Measurements from ENCODE around the gene ERMP1.
"Not testable (repeated sequence)": the region's sequence is repeated elsewhere in the genome, so short reads cannot be mapped to it uniquely, and the experiment has no call there.

The ERMP1 gene

GRCh38 chr9:5787220-5787619, 45.7 kb downstream of the ERMP1 start:
- Histone ChIP-seq H3K36me3 (ENCODE audit: insufficient read depth, low read depth, low read length) (peaks cover 26% of the 10 kb centered on the region), H3K9ac (ENCODE audit: low read depth, low read length) (no peak overlapping the region), H3K4me3 (ENCODE audit: low read length) (no peak overlapping the region), H3K4me1 (ENCODE audit: insufficient read depth, low read length) (peaks cover 5% of the 10 kb centered on the region; the same call in 1 of the 2 replicates), H3K27ac (ENCODE audit: low read length) (no peak overlapping the region), H3K9me3 (ENCODE audit: insufficient read depth, low read depth, low read length) (no peaks in the 10 kb centered on the region), H3K27me3 (ENCODE audit: insufficient read depth, low read length) (no peaks in the 10 kb centered on the region)

- H3K36me3 ChIP-seq (ENCODE audit: insufficient read depth, low read depth, low read length) = peaks cover 24% of the 10 kb centered on the region
- no peak overlapping the region for H3K4me3 ChIP-seq (ENCODE audit: low read length)
These were observed 46.4 kb downstream of the ERMP1 start for GRCh38 chr9:5786370-5787127.

DNA sequence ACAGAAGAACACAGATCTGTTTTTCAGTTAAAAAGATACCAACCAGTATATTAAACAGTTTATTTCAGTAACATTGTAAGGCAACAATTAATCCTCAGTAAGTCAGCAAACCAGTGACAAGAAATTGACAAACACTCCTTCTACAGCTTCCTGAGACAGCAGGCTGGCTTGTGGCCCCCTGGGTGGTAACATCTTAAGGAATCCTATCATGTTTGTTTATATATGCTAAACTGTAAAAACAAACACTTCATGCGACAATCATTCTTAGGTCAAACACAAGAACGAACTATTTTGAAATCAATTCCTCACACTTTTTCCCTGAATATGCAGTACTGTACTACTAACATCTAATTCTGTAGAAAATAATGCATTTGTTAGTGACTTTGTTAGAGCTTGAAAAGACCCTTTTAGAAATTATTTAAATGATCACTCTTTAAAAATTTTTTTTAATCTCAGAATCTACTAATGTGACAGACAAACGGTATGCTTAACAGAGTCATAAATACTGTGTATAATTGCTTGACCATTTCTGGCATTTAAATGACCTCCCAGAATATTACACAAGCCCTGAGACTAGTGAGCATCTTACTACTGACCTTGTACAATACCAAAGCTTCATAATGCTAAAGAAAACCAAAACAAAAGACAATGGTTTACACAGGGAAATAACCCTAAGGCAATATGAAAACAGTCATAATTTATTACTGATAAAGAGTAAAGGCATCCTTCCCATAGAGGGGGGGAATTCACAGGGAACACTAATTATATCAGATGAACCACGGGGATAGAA, 48.2 kb downstream of the ERMP1 start:
- H3K9me3 ChIP-seq (ENCODE audit: insufficient read depth, low read depth, low read length) = peaks cover 7% of the 10 kb centered on the region
- no peaks in the 10 kb centered on the region for H3K27me3 ChIP-seq (ENCODE audit: insufficient read depth, low read length)
- H3K4me3 ChIP-seq (ENCODE audit: low read length) = no peak overlapping the region
- peaks cover 28% of the 10 kb centered on the region for H3K36me3 ChIP-seq (ENCODE audit: insufficient read depth, low read depth, low read length)
- H3K4me1 ChIP-seq (ENCODE audit: insufficient read depth, low read length) = peaks cover 5% of the 10 kb centered on the region; the same call in 1 of the 2 replicates
- H3K27ac ChIP-seq (ENCODE audit: low read length) = no peak overlapping the region
- no peak overlapping the region for H3K9ac ChIP-seq (ENCODE audit: low read depth, low read length)

More at GRCh38 chr9:5786370-5787127, 46.4 kb downstream of the ERMP1 start:
- peaks cover 5% of the 10 kb centered on the region; the same call in 1 of the 2 replicates for H3K4me1 ChIP-seq (ENCODE audit: insufficient read depth, low read length)
- no peaks in the 10 kb centered on the region; the same call in 1 of the 2 replicates for H3K9me3 ChIP-seq (ENCODE audit: insufficient read depth, low read depth, low read length)
- no peaks in the 10 kb centered on the region for H3K27me3 ChIP-seq (ENCODE audit: insufficient read depth, low read length)
- H3K27ac ChIP-seq (ENCODE audit: low read length) = no peak overlapping the region
- no peak overlapping the region for H3K9ac ChIP-seq (ENCODE audit: low read depth, low read length)

- Histone ChIP-seq H3K4me3 (ENCODE audit: low read length) (no peak overlapping the region), H3K9me3 (ENCODE audit: insufficient read depth, low read depth, low read length) (peaks cover 14% of the 10 kb centered on the region), H3K9ac (ENCODE audit: low read depth, low read length) (no peak overlapping the region), H3K27me3 (ENCODE audit: insufficient read depth, low read length) (no peaks in the 10 kb centered on the region), H3K27ac (ENCODE audit: low read length) (no peak overlapping the region), H3K4me1 (ENCODE audit: insufficient read depth, low read length) (peaks cover 5% of the 10 kb centered on the region; the same call in 1 of the 2 replicates), H3K36me3 (ENCODE audit: insufficient read depth, low read depth, low read length) (peaks cover 36% of the 10 kb centered on the region)
These were observed 48.9 kb downstream of the ERMP1 start for GRCh38 chr9:5783982-5784381.

GRCh38 chr9:5783420-5783819, 49.5 kb downstream of the ERMP1 start:
- H3K4me3 ChIP-seq (ENCODE audit: low read length); H3K9ac ChIP-seq (ENCODE audit: low read depth, low read length); H3K27me3 ChIP-seq (ENCODE audit: insufficient read depth, low read length); H3K27ac ChIP-seq (ENCODE audit: low read length); H3K4me1 ChIP-seq (ENCODE audit: insufficient read depth, low read length): not testable (repeated sequence)
- H3K36me3 ChIP-seq (ENCODE audit: insufficient read depth, low read depth, low read length) = peaks cover 41% of the 10 kb centered on the region
- H3K9me3 ChIP-seq (ENCODE audit: insufficient read depth, low read depth, low read length) = peaks cover 19% of the 10 kb centered on the region

GRCh38 chr9:5779705-5780218, 53.2 kb downstream of the ERMP1 start:
- H3K9me3 ChIP-seq (ENCODE audit: insufficient read depth, low read depth, low read length) = peaks cover 26% of the 10 kb centered on the region
- not testable (repeated sequence) for H3K27ac ChIP-seq (ENCODE audit: low read length); H3K4me3 ChIP-seq (ENCODE audit: low read length); H3K9ac ChIP-seq (ENCODE audit: low read depth, low read length); H3K27me3 ChIP-seq (ENCODE audit: insufficient read depth, low read length)
- H3K4me1 ChIP-seq (ENCODE audit: insufficient read depth, low read length) = peaks cover 14% of the 10 kb centered on the region; the same call in 1 of the 2 replicates
- peaks cover 56% of the 10 kb centered on the region for H3K36me3 ChIP-seq (ENCODE audit: insufficient read depth, low read depth, low read length)

DNA sequence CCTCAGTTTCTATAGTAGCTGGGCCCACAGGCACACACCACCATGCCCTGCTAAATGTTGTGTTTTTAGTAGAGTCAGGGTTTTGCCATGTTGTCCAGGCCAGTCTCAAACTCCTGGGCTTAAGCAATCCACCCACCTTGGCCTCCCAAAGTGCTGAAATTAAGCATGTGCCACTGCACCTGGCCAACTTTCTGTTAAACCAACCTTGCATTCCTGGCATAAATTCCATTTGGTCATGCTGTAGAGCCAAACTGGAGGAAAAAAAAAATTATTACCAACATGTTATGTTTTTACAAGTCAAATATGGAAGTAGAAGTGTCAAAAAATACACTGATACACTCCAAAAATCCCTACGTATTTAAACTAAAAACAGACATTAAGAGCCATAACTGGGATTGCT, 54.1 kb downstream of the ERMP1 start:
- H3K4me1 ChIP-seq (ENCODE audit: insufficient read depth, low read length) = peaks cover 9% of the 10 kb centered on the region; the same call in 1 of the 2 replicates
- H3K27ac ChIP-seq (ENCODE audit: low read length) = no peak overlapping the region
- H3K4me3 ChIP-seq (ENCODE audit: low read length) = no peak overlapping the region
- peaks cover 26% of the 10 kb centered on the region for H3K9me3 ChIP-seq (ENCODE audit: insufficient read depth, low read depth, low read length)
- no peak overlapping the region for H3K9ac ChIP-seq (ENCODE audit: low read depth, low read length)
- H3K36me3 ChIP-seq (ENCODE audit: insufficient read depth, low read depth, low read length) = peaks cover 62% of the 10 kb centered on the region
- H3K27me3 ChIP-seq (ENCODE audit: insufficient read depth, low read length) = no peaks in the 10 kb centered on the region

- Histone ChIP-seq H3K9me3 (ENCODE audit: insufficient read depth, low read depth, low read length) (peaks cover 7% of the 10 kb centered on the region), H3K4me3 (ENCODE audit: low read length) (no peak overlapping the region), H3K36me3 (ENCODE audit: insufficient read depth, low read depth, low read length) (peaks cover 83% of the 10 kb centered on the region), H3K27ac (ENCODE audit: low read length) (no peak overlapping the region), H3K9ac (ENCODE audit: low read depth, low read length) (no peak overlapping the region), H3K27me3 (ENCODE audit: insufficient read depth, low read length) (no peaks in the 10 kb centered on the region), H3K4me1 (ENCODE audit: insufficient read depth, low read length) (peaks cover 9% of the 10 kb centered on the region; the same call in 1 of the 2 replicates)
These were observed 59.5 kb downstream of the ERMP1 start for GRCh38 chr9:5773324-5773999.

DNA sequence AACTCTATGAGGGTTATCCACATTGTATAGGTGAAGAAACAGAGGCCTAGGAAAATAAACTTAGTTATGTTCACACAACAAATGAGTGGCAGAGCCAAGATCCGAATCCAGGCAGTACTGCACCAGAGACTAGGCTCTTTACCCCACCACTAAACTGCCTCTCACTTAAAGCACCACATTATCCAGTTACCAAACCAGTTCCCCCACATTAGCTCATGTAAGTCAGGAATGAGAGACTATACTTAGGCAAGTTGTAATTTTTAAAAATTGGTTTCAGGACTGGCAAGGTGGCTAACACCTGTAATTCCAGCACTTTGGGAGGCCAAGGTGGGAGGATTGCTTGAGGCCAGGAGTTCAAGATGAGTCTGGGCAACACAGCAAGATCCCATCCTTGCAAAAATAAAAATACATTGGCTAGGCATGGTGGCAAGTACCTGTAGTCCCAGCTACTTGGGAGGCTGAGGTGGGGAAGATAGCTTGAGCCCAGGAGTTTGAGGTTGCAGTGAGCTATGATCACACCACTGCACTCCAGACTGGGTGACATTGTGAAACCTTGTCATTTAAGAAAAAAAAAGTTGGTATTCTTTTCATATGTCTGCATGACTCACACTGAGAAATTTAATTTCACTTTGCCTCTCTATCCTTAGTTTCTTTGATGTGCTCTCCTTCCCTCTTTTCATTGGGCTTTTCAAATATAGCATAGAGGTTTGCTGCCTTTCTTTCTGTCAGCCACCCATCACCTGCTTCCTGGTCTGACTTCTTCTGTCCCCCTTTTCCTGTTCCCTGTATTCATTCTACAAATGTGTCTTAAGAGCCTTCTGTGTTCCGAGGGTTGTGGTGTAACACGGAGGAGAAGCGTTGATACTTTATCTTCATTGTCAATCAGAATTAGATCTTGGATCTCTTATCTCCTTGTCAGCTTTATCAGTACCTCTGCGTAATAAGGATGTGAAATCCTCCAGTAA, 64.7 kb downstream of the ERMP1 start:
- no peaks in the 10 kb centered on the region for H3K4me1 ChIP-seq (ENCODE audit: insufficient read depth, low read length)
- H3K9ac ChIP-seq (ENCODE audit: low read depth, low read length) = no peak overlapping the region
- H3K27ac ChIP-seq (ENCODE audit: low read length) = no peak overlapping the region
- H3K9me3 ChIP-seq (ENCODE audit: insufficient read depth, low read depth, low read length) = no peaks in the 10 kb centered on the region
- peaks cover 90% of the 10 kb centered on the region for H3K36me3 ChIP-seq (ENCODE audit: insufficient read depth, low read depth, low read length)
- no peaks in the 10 kb centered on the region for H3K27me3 ChIP-seq (ENCODE audit: insufficient read depth, low read length)
- no peak overlapping the region for H3K4me3 ChIP-seq (ENCODE audit: low read length)

DNA sequence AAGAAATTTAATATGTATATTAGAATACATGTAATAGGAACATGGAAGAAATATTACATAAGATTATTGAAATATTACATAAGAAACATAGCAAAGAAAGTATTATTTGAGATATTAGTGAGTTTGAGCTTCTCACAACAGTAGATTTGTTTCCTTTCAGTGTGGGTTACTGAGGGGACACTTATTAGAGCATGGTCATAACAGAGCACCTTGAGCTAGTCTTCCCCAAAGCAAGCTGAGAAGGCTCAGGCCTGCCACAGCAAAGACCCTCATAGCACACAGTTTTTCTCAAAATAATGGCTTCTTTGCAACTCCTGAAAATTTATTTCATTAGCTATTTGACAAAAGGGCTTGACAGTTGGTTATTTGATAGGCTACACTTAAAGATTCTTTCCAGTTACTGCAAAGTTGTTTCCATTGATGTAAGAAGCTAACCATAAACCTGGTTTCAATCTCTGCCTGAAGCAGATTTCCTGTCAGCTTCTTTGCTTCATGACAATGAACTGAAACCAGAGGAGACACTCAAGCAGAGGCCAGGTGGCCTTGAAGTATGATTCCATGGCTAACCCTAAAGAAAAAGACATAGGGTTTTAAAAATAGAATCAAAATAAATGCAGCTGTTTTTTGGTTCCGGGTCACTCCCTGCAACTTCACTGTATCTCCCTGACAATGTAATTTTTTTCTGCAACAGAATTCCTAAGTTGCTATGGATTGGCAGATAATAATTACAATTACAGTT, 68.6 kb downstream of the ERMP1 start:
- Histone ChIP-seq H3K9me3 (ENCODE audit: insufficient read depth, low read depth, low read length) (no peaks in the 10 kb centered on the region), H3K27me3 (ENCODE audit: insufficient read depth, low read length) (no peaks in the 10 kb centered on the region), H3K9ac (ENCODE audit: low read depth, low read length) (no peak overlapping the region), H3K36me3 (ENCODE audit: insufficient read depth, low read depth, low read length) (peaks cover 84% of the 10 kb centered on the region), H3K27ac (ENCODE audit: low read length) (no peak overlapping the region), H3K4me1 (ENCODE audit: insufficient read depth, low read length) (no peaks in the 10 kb centered on the region), H3K4me3 (ENCODE audit: low read length) (no peak overlapping the region)
